ENCODE data around the gene SEC61A1.

Gene SEC61A1

DNA sequence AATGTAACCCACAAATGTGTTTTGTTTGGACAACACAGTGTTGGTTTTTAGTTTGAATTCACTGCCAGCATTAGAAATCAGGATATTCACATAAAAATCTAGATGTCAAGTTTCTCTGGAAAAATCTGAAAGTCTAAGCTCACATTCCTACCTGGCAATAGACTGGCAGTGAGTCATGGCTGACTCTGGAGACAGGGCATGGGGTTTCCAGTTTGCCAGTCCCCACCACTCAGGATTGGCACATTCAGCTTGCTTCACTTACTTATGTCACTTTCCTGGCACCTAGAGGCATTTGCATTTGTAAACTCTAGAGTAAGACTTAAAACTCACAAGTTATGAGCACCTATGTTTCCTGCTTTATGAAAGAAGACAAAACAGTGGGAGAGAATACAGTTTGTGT, 19.1 kb upstream of the SEC61A1 start:
- Histone ChIP-seq H3K36me3 (ENCODE audit: control insufficient read depth in 2 of 2, insufficient read depth in 1 of 2, low read length in 2 of 2) (no peaks in the 10 kb centered on the region), H3K27ac (ENCODE audit: extremely low read depth, low read depth, low read length) (no peak overlapping the region), H3K4me3 (ENCODE audit: low read depth, low read length) (no peak overlapping the region), H3K9me3 (ENCODE audit: control insufficient read depth, insufficient read depth, low read depth, low read length) (no peaks in the 10 kb centered on the region), H3K4me1 (ENCODE audit: control insufficient read depth, insufficient read depth, low read length) (no peaks in the 10 kb centered on the region)
- ChIA-PET POLR2A (no interaction called here), CTCF (no interaction called here)
- TF ChIP-seq ZEB2 (tag by site-specific recombination; IDR thresholded peaks at IDR 0.05) (no peak), ZNF560 (tag by site-specific recombination; IDR thresholded peaks at IDR 0.05; ENCODE audit: borderline replicate concordance) (no peak), ZNF558 (tag by site-specific recombination; IDR thresholded peaks at IDR 0.05) (no peak), ZNF184 (tag by site-specific recombination; IDR thresholded peaks at IDR 0.05) (no peak), IKZF3 (tag by site-specific recombination; IDR thresholded peaks at IDR 0.05) (no peak)
- TF ChIP-seq, protein P1, sequence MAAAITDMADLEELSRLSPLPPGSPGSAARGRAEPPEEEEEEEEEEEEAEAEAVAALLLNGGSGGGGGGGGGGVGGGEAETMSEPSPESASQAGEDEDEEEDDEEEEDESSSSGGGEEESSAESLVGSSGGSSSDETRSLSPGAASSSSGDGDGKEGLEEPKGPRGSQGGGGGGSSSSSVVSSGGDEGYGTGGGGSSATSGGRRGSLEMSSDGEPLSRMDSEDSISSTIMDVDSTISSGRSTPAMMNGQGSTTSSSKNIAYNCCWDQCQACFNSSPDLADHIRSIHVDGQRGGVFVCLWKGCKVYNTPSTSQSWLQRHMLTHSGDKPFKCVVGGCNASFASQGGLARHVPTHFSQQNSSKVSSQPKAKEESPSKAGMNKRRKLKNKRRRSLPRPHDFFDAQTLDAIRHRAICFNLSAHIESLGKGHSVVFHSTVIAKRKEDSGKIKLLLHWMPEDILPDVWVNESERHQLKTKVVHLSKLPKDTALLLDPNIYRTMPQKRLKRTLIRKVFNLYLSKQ (tag by site-specific recombination; IDR thresholded peaks at IDR 0.05; ENCODE audit: borderline replicate concordance), result no peak
- TF ChIP-seq, protein P2, sequence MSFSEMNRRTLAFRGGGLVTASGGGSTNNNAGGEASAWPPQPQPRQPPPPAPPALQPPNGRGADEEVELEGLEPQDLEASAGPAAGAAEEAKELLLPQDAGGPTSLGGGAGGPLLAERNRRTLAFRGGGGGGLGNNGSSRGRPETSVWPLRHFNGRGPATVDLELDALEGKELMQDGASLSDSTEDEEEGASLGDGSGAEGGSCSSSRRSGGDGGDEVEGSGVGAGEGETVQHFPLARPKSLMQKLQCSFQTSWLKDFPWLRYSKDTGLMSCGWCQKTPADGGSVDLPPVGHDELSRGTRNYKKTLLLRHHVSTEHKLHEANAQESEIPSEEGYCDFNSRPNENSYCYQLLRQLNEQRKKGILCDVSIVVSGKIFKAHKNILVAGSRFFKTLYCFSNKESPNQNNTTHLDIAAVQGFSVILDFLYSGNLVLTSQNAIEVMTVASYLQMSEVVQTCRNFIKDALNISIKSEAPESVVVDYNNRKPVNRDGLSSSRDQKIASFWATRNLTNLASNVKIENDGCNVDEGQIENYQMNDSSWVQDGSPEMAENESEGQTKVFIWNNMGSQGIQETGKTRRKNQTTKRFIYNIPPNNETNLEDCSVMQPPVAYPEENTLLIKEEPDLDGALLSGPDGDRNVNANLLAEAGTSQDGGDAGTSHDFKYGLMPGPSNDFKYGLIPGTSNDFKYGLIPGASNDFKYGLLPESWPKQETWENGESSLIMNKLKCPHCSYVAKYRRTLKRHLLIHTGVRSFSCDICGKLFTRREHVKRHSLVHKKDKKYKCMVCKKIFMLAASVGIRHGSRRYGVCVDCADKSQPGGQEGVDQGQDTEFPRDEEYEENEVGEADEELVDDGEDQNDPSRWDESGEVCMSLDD (tag by site-specific recombination; IDR thresholded peaks at IDR 0.05), result no peak

DNA sequence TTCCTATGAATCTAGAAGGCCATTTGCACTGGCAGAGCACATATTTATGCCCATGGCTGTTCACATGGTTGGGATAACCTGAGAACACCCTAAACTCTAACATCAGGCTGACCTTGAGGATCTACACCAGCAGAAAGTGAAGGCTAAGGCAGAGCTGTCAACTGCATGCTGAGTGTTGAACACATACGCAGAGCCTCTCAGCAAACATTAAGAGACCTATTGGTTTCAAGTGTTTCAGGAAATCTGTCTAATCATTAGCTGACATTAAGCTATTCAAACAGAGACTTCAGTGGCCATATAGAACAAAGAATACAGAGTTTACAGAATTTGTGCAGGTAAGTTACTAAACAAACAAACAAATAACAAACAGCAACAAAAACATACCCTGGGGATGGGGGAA, 16.1 kb upstream of the SEC61A1 start:
- H3K36me3 ChIP-seq (ENCODE audit: control insufficient read depth in 2 of 2, insufficient read depth in 1 of 2, low read length in 2 of 2), result no peaks in the 10 kb centered on the region
- ChIA-PET CTCF (interaction anchor here (1.2 kb wide), 1 partner anchor 10 kb away, joined by 4 read pairs; no protein-coding TSS in a partner anchor), POLR2A (no interaction called here)
- H3K4me1 ChIP-seq (ENCODE audit: control insufficient read depth, insufficient read depth, low read length), result no peaks in the 10 kb centered on the region
- no peak overlapping the region for H3K4me3 ChIP-seq (ENCODE audit: low read depth, low read length)
- H3K9me3 ChIP-seq (ENCODE audit: control insufficient read depth, insufficient read depth, low read depth, low read length), result no peaks in the 10 kb centered on the region
- no peak for TF ChIP-seq ZNF791 (tag by site-specific recombination; IDR thresholded peaks at IDR 0.05)
- no peak for TF ChIP-seq ZNF670 (tag by site-specific recombination; IDR thresholded peaks at IDR 0.05; ENCODE audit: low read depth)
- no peak for TF ChIP-seq ZNF274 (IDR thresholded peaks at IDR 0.05; ENCODE audit: low read length)
- no peak for TF ChIP-seq ZNF274 (tag by site-specific recombination; IDR thresholded peaks at IDR 0.05; ENCODE audit: borderline replicate concordance)
- no peak for TF ChIP-seq ZNF114 (tag by site-specific recombination; IDR thresholded peaks at IDR 0.05)
- TF ChIP-seq ZNF677 (tag by site-specific recombination; IDR thresholded peaks at IDR 0.05), result no peak
- no peak for TF ChIP-seq ZNF518A (tag by site-specific recombination; conservative IDR thresholded peaks at IDR 0.05; ENCODE audit: low read depth)
- TF ChIP-seq ZNF626 (tag by site-specific recombination; IDR thresholded peaks at IDR 0.05), result no peak
- TF ChIP-seq SP3 (tag by site-specific recombination; IDR thresholded peaks at IDR 0.05), result no peak
- TF ChIP-seq REPIN1 (tag by site-specific recombination; IDR thresholded peaks at IDR 0.05; ENCODE audit: low read depth), result no peak
- TF ChIP-seq ZNF426 (tag by site-specific recombination; IDR thresholded peaks at IDR 0.05), result no peak
- TF ChIP-seq HOXC10 (CRISPR knock-in tag; IDR thresholded peaks at IDR 0.05), result no peak
- TF ChIP-seq ZNF366 (tag by site-specific recombination; conservative IDR thresholded peaks at IDR 0.05), result no peak
- TF ChIP-seq, protein P3, sequence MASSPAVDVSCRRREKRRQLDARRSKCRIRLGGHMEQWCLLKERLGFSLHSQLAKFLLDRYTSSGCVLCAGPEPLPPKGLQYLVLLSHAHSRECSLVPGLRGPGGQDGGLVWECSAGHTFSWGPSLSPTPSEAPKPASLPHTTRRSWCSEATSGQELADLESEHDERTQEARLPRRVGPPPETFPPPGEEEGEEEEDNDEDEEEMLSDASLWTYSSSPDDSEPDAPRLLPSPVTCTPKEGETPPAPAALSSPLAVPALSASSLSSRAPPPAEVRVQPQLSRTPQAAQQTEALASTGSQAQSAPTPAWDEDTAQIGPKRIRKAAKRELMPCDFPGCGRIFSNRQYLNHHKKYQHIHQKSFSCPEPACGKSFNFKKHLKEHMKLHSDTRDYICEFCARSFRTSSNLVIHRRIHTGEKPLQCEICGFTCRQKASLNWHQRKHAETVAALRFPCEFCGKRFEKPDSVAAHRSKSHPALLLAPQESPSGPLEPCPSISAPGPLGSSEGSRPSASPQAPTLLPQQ (tag by site-specific recombination; IDR thresholded peaks at IDR 0.05), result no peak
- TF ChIP-seq ZNF140 (tag by site-specific recombination; IDR thresholded peaks at IDR 0.05), result no peak
- H3K27ac ChIP-seq (ENCODE audit: extremely low read depth, low read depth, low read length), result no peak overlapping the region
